Stimulated activated CD4-positive, alpha-beta T cell treated with anti-CD3 and anti-CD28 coated beads, Interleukin-2, amount 100 ng/mL, for 4 hours (primary cell): Measurements from ENCODE around the gene NOL8.

Experiments
- DNase-seq: peaks from one replicate; pipeline ENCODE4 v3.0.0-alpha.2; 2020; ENCODE audit warnings: low read depth

The NOL8 gene

DNA sequence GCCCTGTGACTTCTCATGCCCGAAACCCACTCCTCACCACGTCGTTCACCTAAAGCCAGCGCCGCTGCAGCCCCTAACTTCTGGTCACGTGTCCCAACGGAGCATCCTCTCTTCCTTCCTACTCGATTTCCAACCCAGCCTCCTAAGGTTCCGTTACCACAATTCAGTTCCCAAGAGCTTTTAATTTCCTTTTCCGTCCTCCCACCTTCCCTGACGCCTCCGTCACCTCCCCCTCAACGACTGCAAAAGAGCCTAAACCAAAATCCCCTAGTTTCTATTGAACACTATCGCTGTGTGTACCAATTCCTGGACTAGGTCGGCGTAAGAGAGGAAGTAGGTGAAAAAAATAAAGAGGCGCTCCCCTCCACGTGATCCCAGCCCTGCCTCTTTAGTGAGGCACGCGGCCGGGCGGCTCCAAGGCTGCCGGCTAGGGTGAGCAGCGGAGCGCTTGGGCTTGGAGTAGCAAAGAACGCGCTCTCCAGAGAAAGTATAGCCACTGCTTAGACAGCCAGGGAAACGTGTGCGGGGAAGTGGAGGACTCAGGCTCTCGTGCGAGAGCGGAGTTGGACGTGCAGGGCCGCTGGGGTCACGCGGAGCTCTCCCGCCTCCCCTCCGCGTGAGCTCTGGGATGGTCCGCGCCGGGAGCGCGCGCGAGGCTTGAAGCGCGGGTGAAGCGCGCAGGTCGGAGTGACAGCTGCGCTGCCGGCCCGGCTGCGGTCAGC lies at the start of gene NOL8, which contains the start of gene CENPP:
TSS of gene NOL8 (minus strand) at position 82 of the 722 bp plus-strand sequence. CDS start 1,189 bp downstream, outside the sequence.
TSS of gene CENPP (plus strand) at position 685 of the 722 bp plus-strand sequence.
- peak; percentile 75 for DNase-seq

DNA sequence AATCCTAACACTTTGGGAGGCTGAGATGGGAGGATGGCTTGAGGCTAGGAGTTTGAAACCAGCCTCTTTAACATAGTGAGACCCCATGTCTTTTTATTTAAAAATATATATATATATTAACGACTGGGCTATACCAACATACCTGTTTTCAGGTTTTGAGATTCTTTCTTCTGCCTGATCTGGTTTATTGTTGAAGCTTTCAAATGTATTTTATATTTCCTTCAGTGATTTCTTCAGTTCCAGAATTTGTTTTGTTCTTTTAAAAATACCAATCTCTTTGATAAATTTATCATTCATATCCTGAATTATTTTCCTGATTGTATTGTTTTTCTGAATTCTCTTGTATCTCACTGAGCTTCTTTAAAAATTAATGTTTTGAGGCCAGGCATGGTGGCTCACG lies 48.0 kb upstream of the NOL8 start:
- no peak for DNase-seq

DNA sequence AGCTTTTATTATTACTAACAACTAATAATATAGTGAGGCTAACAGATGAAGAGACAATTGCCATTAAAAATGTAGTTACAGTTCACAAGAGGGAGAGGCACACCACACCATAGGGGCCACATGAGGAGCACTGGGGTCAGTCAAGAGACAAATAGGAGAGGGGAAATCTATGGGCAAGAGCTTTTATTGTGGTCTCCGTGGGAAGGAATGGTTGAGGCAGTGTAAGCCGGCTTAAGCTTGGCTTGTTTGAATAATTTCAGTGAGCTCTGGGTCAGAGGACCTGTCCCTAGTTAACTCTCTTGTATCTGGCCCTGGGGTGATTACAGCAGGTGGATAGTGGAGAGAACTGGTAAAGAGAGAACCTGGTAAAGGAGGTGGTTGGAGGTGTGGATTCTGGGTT lies 43.9 kb upstream of the NOL8 start:
- DNase-seq: no peak

DNA sequence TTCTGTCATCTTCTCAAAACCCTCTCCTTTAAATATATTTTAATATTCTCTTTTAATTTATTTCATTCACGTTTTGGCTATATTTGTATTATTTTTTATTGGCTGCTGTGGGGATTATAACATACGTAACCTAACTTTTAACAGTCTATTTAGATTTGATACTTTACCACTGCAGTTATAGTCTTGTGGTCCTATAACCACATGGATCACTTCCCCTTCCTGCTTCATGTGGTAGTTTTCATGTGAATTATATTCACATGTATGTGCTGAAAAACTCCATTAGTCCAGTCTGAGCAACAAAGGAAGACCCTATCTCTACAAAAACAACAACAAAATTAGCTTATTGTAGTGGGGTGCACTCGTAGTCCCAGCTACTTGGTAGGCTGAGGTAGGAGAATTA lies 34.9 kb upstream of the NOL8 start:
- no peak for DNase-seq

DNA sequence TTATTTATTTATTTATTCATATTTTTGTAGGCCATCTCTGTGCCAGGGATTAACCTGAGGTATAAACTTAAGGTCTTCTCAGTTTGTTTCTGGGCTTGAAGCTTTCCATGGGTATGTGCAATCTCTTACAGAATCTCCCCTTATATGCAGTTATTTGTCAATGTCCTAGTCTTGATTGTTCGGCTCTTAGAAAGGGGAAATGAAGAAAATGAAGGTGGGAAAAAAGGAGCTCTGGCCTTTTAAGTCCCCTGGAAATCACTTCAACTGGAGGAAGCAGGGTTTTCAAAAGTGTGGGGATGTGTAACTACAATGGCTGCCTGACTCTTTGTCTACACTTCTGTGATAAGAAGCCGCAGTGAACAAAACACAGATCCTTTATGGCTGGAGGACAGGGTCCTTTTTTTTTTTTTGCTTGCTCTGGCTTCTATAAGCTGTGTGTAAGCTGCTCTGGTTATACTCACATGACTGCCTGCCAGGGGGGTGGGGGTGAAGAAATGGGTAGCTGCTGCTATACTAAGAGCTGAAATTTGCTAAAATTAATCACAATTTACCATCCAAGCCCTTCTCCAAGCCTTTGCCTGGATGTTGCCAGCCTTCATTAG lies 34.3 kb upstream of the NOL8 start:
- DNase-seq: no peak

DNA sequence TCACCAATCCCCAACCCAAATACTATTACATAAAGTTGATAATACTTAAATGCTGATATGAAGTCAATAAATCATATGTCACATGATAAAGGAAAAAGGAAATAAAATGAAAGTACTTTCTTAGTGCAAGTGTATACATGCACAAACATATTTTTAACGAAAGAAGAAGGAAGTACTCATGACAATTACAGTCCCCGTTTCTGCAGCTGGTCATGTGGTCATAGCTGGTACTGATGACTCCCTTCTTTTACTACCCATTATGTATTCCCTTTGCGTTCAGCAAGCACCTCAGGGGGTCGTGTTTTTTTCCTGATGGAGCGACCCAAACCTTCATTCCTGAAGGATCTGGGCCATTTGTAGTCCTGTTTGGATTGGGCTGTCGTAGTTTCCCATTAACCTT lies 27.9 kb upstream of the NOL8 start:
- no peak for DNase-seq

DNA sequence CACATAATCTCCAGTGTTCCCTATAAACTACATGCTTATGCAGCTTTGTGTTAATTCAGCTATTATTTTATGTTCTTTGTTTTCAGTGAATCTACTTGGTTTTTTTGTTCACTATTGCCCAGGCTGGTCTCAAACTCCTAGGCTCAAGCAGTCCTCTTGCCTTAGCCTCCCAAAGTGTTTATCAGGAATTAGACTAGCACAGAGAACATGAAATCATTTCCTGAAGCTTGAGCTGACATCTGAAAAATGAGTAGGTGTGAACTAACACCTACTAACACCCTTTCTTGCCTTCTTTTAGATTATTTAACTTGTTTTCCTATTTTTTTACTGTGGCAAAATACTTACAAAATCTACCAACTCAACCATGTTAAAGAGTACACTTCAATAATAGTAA lies 25.6 kb upstream of the NOL8 start:
- no peak for DNase-seq

DNA sequence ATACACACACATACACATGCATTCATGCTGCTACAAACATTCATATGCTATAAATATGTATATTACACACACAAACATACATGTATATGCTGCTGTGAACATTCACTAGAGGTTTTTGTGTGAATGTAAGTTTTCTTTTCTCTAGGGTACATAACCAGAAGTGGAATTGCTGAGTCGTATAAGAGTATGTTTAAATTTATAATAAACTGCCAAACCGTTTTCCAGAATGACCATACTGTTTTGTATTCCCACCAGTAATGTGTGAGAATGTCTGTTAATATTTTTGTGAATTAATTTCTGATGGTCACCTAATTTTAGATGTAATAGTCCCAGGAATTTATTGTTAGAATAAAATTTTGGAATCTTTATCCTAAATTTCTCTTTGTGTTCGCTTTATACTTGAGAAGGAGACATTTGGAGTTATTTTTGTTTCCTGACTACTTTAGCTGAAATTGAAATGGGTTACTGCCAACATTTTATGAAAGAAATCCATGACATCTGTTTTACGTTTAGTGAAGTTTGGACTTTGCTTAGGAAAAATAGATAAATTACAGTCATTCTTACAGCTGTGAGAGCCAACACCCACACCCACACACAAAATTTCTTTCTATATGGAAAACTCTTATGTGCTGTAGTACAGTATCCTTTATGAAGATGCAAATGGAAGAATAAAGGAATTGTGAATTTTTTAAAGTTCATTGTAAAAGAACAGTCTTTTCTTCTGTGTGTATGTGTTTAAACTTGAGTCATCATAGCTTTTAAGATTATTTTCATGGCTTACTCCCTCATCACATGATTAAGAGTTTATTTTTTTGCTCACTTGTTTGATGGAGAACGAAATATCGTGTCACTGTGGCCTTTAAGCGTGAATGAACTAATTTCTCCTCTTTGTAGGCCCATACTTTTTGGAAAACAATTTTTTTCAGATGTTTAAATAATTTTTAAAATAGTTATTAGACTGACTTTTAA lies 24.9 kb upstream of the NOL8 start:
- no peak for DNase-seq

DNA sequence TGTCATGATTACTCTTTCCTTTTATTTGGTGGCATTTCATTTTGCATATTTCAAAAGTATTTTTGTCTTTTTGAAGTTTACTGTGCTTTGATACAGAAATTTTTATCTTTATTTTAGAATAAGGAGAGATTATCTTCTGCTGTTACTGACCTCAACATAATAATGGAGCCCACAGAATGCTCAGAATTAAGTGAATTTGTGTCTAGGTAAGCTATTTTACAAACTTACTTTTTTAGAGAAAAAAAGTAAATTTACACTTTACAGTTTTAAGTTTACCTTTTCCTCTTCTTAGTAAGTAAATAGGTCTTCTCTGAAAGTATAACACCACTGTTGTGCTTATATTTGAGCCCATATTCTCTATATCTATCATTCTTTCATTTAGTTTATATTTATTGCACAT lies 20.4 kb upstream of the NOL8 start:
- no peak for DNase-seq

DNA sequence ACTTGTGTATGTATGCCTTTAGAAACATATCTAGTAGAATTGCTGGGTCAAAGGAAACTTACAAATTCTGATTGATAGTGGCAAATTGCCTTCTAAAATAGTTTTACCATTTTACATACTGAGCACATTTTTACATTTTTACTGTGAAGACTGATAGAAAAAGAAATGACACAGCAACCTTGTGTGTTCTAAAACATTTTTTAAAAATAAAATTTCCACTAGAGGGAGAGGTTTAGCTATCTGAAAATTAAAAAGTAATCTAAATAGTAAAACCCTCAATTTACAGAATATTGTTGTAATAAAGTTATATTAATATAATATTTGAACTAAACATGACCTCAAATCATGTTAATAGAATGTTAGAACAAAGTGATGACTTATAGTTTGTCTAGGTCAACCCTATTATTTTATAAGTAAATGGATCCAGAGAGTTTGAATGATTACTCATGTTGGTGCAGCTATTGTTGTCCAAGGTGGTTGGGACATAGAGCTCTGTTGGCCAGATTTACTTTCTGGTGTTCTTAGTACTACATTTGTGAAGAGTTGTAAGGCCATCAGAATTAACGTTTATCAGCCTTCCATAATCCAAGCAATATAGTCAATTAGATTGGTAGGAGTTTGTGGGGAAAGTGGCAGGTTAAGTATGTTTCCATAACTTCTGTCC lies 17.8 kb upstream of the NOL8 start:
- DNase-seq: no peak

DNA sequence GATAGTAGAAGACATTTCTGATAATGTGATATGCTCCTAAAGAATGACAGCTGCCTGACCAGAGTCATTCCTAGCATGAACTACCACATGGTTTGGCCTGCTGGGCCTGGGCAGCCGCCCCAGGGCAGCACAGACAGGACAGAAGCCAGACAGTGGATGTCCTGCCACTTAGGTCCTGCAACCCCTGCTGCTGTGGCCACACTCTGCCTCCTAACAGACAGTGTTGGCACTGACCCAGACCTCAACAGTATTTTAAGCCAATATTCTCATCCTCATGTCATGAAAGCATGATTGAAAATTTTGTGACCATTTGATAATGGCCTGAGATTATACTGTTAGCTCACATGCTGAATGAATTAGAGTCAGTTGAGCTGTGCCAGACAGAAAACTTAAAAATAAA lies 16.4 kb upstream of the NOL8 start:
- DNase-seq: no peak

DNA sequence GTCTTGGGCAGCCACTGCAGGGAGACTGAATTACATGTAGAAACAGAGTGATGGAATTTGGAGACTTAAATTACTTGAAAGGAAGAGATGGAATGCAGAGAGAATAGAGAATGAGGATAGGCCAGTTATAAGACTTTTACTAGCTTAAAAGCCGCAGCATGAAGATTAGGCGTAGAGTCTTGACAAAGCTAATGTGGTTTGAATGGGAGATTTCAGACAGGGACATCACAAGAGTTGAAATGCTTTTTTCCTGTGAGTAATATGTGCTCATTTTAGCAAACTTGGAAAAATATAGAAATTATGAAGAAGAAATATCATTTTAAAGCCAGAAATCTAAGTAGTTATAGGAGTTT lies 8.1 kb upstream of the NOL8 start:
- DNase-seq: no peak

DNA sequence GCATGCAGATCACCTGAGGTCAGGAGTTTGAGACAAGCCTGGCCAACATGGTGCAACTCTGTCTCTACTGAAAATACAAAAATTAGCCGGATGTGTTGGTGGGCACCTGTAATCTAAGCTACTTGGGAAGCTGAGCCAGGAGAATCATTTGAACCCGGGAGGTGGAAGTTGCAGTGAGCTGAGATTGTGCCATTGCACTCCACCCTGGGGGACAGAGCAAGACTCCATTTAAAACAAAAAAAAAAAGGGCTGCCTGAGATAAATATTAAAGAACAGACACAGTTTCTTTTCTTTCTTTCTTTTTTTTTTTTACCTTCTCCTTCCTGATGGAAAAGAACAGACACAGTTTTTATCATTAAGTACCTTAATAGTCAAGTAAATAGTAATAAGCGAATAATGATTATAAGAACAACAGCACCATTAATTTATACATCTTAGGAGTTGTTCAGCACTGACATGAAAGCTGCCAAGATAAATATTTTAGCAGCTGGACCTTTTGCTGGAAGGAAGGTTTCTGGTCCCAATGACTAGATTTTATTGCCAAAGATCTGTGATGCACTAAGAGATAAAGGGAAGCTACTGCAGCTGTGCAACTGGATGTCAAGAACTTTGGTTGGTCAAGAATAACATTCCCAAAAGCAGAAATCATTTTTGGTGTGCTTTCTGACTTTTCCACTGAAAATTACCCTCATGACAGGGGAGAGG lies 7.6 kb upstream of the NOL8 start:
- DNase-seq: no peak

DNA sequence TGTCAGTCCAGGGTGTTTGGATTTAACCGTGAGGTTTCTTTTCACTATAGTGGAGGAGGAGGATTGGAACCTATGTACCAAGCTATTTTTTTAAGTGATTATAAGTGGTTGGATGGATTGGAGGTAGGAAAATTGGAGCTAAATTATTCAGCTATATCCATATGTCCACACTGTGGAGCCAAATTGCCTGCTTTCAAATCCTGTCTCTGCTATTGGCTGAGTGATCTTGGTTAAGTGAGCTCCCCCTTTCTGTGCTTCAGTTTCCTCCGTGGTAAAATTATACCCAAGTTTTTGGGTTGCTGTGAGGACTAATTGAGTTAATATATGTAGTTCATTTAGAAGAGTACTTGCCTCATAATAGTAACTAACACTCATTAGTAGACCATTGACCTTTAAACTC lies 3.1 kb upstream of the NOL8 start:
- DNase-seq: no peak

DNA sequence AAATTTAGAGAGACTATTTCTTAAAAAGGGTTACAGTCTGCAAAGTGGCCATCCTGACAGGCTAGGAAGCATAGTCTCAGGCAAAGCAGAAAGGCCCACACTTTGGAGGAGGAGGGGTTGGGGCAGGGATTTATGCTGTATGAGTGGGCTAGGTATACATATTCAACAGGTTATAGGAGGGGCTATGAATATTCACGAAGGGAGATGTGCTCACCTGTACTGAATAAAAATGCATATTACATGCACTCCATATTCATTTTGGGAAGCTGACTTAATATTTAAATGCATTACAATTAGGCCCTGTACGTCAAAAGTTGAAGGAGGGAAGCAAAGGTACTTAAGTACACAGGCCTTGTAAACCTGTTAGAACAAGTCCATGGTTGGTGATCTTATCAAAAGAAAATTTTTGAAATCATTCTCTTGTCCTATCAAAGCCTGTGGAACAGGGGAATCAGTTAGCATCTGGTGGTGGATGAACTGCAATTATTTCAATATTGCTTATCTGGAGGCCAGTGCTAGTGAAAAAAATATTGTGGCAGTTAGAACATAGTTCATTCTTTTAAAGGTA lies 2.2 kb upstream of the NOL8 start:
- DNase-seq: no peak

DNA sequence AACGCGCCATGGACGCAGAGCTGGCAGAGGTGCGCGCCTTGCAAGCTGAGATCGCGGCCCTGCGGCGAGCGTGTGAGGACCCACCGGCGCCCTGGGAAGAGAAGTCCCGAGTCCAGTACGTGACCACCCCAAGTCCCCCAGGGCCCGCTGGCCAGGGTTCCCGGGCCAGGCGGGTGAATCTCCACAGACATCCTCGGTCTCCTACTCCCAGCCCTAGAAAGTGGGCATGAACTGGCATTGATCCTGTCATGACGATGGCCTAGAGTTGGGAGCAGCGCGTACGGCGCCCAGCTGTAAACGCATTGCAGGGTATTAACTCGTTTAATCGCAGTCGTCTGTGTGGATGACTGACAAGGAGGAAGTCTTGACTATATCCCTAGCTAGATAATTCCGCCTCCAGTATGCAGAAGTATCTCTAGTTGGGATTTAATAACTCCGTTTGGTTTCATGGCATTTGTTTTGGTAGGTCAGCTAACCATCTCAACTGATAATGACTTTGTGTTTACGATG lies 896 bp upstream of the NOL8 start:
- no peak for DNase-seq

DNA sequence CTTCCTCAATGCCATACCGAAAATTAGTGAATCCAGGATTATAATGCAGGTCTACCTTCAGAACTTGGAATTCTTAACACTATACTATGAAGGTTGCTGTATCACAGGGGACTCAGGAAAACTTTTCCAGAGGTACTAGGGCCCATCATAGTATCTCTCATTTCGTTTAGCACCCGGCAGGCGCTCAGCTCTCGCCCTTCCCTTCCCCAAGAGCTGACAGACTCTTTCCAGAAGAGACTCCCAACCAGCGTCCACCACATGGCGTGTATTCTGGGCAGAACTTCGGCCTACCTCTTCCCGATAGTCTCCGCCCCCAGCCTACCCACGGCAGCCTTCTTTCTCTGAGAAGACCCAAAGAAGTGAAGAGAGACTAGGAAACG lies 271 bp downstream of the NOL8 start:
- DNase-seq: no peak

DNA sequence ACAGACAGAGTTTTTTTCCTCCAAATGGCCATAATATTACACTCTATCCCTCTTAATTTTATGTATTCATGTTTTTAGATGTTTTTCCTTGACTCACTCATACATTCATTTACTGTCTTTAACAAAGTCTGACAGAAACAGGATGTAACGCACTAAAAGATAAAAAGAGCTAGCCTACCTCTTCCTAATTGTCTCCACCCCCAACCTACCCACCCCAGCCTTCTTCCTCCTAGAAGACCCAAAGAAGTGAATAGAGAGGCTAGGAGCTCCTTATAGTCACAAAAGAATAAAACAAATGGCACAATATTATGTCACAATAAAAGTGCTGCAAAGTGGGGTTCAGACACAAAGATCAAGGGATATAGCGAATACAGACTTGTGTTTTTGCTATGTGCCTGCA lies 719 bp downstream of the NOL8 start:
- no peak for DNase-seq

DNA sequence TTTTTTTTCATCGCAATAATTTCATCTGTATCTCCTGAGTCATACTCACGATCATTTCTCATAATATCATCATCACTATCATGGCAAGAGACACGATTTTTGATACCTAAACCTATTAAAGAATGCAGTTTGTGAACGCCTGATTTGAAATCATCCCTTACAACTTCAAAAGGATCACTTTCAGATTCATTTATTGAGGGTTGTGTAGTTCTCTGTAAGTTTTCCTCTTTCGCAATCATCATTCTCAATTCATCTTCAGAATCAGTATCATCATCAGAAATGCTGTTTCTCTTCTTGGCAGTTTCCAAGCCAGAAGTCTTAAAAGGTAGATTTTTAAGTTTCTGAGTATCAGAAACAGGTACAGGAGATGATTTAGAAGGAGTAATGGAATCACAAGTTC lies 9.7 kb downstream of the NOL8 start:
- no peak for DNase-seq

DNA sequence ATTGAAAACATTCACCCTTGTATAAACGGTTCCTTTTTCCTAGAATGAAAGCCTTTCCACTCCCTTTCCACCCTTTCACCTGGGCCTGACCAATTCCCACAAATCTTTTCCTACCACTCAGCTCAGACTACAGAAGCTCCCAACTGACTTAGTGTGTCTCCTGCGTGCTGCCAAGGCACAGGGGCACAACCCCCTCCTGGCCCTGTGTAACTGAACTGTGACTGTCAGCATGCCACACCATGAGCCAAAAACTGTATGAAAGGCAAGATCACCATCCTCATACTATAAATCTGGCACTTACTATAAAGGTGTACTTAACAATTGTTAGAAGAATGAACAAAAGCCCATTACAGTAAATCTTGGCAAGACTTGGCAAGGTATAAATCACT lies 11.5 kb downstream of the NOL8 start:
- DNase-seq: no peak

DNA sequence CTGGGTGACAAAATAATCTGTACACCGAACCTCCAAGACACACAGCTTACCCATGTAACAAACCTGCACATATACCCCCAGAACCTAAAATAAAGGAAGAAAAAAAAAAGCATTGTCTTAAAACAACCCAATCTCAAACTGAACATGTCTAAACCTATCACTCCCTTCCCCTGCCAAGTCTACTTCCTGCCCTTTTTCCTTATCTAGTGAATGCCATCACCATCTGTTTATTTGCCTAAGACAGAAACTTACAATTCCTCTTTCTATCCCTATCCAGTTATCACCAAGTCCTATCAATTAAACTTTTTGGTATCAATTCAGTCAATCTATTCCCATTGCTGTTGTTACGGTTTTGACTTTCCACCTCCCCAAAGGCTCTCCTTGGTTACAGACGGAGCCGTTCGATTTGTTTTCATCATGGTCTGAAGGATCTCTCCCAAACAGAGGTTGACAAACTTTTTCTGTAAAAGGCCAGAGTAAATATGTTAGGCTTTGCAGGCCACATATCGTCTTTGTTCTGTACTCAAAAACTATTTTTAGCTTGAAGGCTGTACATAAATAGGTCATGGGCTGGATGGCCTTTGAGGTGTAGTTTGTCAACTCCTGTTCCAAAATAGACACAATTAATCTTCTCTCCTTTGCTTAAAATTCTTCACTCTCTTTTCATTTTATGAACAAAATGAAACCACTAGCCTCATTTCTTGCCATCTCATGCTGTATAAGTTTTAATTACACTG lies 12.1 kb downstream of the NOL8 start:
- no peak for DNase-seq
